Liver (tissue), 9 donors: Measurements from ENCODE around the gene SPHK2. TPM values are rescaled to one million over a fixed set of nuclear protein-coding genes. Genes with fewer than 3 reads are reported as not detected.
"Not testable (repeated sequence)": the region's sequence is repeated elsewhere in the genome, so short reads cannot be mapped to it uniquely, and the experiment has no call there.

ENCODE experiments used
- DNase-seq: peaks from one replicate; pipeline ENCODE4 v3.0.0-alpha.2; 2017; ENCODE audit warnings: low spot score
- H3K27ac ChIP-seq, 2 donors: one replicate each; pipeline ENCODE4 v1.7.0; 2013; ENCODE audit warnings: inconsistent platforms in 2 of 2, low read length in 2 of 2, control low read depth in 1 of 2, low read depth in 1 of 2, mild to moderate bottlenecking in 1 of 2
- H3K27me3 ChIP-seq, 4 donors: one replicate each; pipeline versions ENCODE4 v1.6.1 to v1.7.0; 2013; ENCODE audit warnings: low read length in 3 of 4, inconsistent platforms in 1 of 4, mild to moderate bottlenecking in 1 of 4, moderate library complexity in 1 of 4; ENCODE audit not compliant: control insufficient read depth in 4 of 4, insufficient read depth in 4 of 4
- H3K36me3 ChIP-seq, 4 donors: one replicate each; pipeline versions ENCODE4 v1.6.1 to v1.7.0; 2013; ENCODE audit warnings: low read length in 3 of 4, mild to moderate bottlenecking in 3 of 4, low read depth in 1 of 4, moderate library complexity in 1 of 4; ENCODE audit not compliant: control insufficient read depth in 4 of 4, insufficient read depth in 3 of 4
- H3K4me1 ChIP-seq, 4 donors: one replicate each; pipeline versions ENCODE4 v1.6.1 to v1.7.0; 2013; ENCODE audit warnings: low read length in 3 of 4, mild to moderate bottlenecking in 3 of 4, moderate library complexity in 1 of 4; ENCODE audit not compliant: control insufficient read depth in 4 of 4, insufficient read depth in 4 of 4
- H3K4me3 ChIP-seq, 3 donors: one replicate each; pipeline versions ENCODE4 v1.6.1 to v1.7.0; 2013; ENCODE audit warnings: low read length in 3 of 3, control low read depth in 1 of 3, low read depth in 1 of 3, mild to moderate bottlenecking in 1 of 3
- H3K9ac ChIP-seq, 2 donors: one replicate each; pipeline ENCODE4 v1.7.0; 2013; ENCODE audit warnings: low read length in 2 of 2, mild to moderate bottlenecking in 2 of 2, moderate library complexity in 2 of 2, control low read depth in 1 of 2, low read depth in 1 of 2
- H3K9me3 ChIP-seq, 4 donors: one replicate each; pipeline versions ENCODE4 v1.6.1 to v1.7.0; 2013; ENCODE audit warnings: low read length in 3 of 4; ENCODE audit not compliant: control insufficient read depth in 4 of 4
- CTCF ChIP-seq: fragments of 150-350 bp; IDR thresholded peaks from 2 replicates; pipeline ENCODE4 v1.5.1; 2017; ENCODE audit warnings: improper control_type of control experiment, low read depth, low read length; ENCODE audit not compliant: missing input control
- FOXA1 ChIP-seq: IDR thresholded peaks from 2 replicates; pipeline ENCODE4 v1.6.1; 2016; ENCODE audit warnings: antibody characterized with exemption
- GABPA ChIP-seq, 2 donors: IDR thresholded peaks in 1 of 2; conservative IDR thresholded peaks in 1 of 2; 2 replicates each; pipeline ENCODE4 v1.6.1; 2016; ENCODE audit warnings: antibody characterized with exemption in 2 of 2, mild to moderate bottlenecking in 1 of 2, moderate library complexity in 1 of 2
- HNF4G ChIP-seq: IDR thresholded peaks from 2 replicates; pipeline ENCODE4 v1.6.1; 2016; ENCODE audit warnings: antibody characterized with exemption
- RXRA ChIP-seq, 2 donors: IDR thresholded peaks; 2 replicates each; pipeline ENCODE4 v1.6.1; 2017 to 2018; ENCODE audit warnings: antibody characterized with exemption in 2 of 2, mild to moderate bottlenecking in 1 of 2
- SP1 ChIP-seq: IDR thresholded peaks from 2 replicates; pipeline ENCODE4 v1.6.1; 2018; ENCODE audit warnings: antibody characterized with exemption, mild to moderate bottlenecking
- TAF1 ChIP-seq: conservative IDR thresholded peaks from 2 replicates; pipeline ENCODE4 v1.6.1; 2016; ENCODE audit warnings: antibody characterized with exemption, mild to moderate bottlenecking
- ZBTB33 ChIP-seq: IDR thresholded peaks from 2 replicates; pipeline ENCODE4 v1.6.1; 2016; ENCODE audit warnings: antibody characterized with exemption
- WGBS: extraction: QIAGEN DNeasy Blood & Tissue Kit; methylation state at CpG from one replicate; pipeline ENCODE4 v1.1.7; 2013; 5-methylcytosine and 5-hydroxymethylcytosine counted together
- polyA plus RNA-seq, 2 donors: library from polyadenylated mRNA; stranded (reverse) in 1 of 2; unstranded in 1 of 2; fragments of 200-250 nt in 1 of 2; fragments of >200 nt in 1 of 2; fragmentation: Nextera tagmentation in 1 of 2; extraction: Ambion mirVana in 1 of 2; gene quantifications; one replicate each; pipeline versions ENCODE4 v1.2.1 to v1.2.3, GENCODE V29; 2013 to 2015
- total RNA-seq, 2 donors: library from RNA; depleted of rRNA; stranded (reverse); fragments of >200 nt; gene quantifications; one replicate each; pipeline ENCODE4 v1.2.3, GENCODE V29; 2014
- donor health status: healthy.
- donor health status: healthy.
- donor health status: healthy.
- donor health status: healthy.
- donor health status: healthy.

The SPHK2 gene
- total and polyA plus RNA-seq, 4 donors = 9.6 to 17.3 (median 12.3) TPM

GRCh38 chr19:48631225-48631624 lies 11.9 kb downstream of the SPHK2 start (continued):
- no peak for TF ChIP-seq ZBTB33

- not testable (repeated sequence) for DNase-seq, H3K9ac ChIP-seq, H3K27ac ChIP-seq, H3K36me3 ChIP-seq, H3K27me3 ChIP-seq, H3K9me3 ChIP-seq, H3K4me3 ChIP-seq
- WGBS = 93% methylated on average over 11 of the region's 11 CpGs
- H3K4me1 ChIP-seq = peaks cover 24 to 70% (median 38%) of the 10 kb centered on the region in 4 donors
Measured at GRCh38 chr19:48632286-48632685, 13.0 kb downstream of the SPHK2 start.

- Histone ChIP-seq H3K9me3 (no peaks in the 10 kb centered on the region), H3K27ac (peak overlapping the region in 1 of 2 donors; percentile 7), H3K27me3 (no peaks in the 10 kb centered on the region), H3K4me1 (peaks cover 21 to 67% (median 34%) of the 10 kb centered on the region in 4 donors), H3K36me3 (peaks cover 0 to 7% (median 1%) of the 10 kb centered on the region in 4 donors), H3K9ac (no peak overlapping the region), H3K4me3 (no peak overlapping the region)
- DNase-seq = no peak
- TF ChIP-seq FOXA1 = no peak
- no peak for TF ChIP-seq CTCF
- TF ChIP-seq HNF4G = no peak
- no peak for TF ChIP-seq ZBTB33
- TF ChIP-seq SP1 = no peak
- TF ChIP-seq TAF1 = no peak
- no peak for TF ChIP-seq GABPA (IDR thresholded peaks at IDR 0.05 in 1 of 2, conservative IDR thresholded peaks at IDR 0.05 in 1 of 2)
- no peak for TF ChIP-seq RXRA (IDR thresholded peaks at IDR 0.05)
Measured at GRCh38 chr19:48632692-48633147, 13.4 kb downstream of the SPHK2 start.
